CD4-positive, alpha-beta T cell (primary cell): ENCODE data around the gene TPH2. TPM values are rescaled to one million over a fixed set of nuclear protein-coding genes. Genes with fewer than 3 reads are reported as not detected.

Source experiments
- ATAC-seq: fragments of 200-7000 bp; cut with Tn5 transposase; one replicate; pipeline ENCODE4 v1.10.0; 2022; ENCODE audit warnings: mild to moderate bottlenecking; ENCODE audit not compliant: poor library complexity
- CTCF ChIA-PET: fragments of 350-600 bp; sonication (Branson Sonifier 250); formaldehyde crosslinking; loops from one replicate; lab custom pipeline; 2021; ENCODE audit warnings: antibody characterized with exemption, inconsistent platforms; lab: Charles Lee
- POLR2A ChIA-PET: fragments of 350-600 bp; sonication (Branson Sonifier 250); formaldehyde crosslinking; loops from one replicate; lab custom pipeline; 2021; ENCODE audit warnings: antibody characterized with exemption, inconsistent platforms; lab: Charles Lee
- DNase-seq, 14 experiments: peaks; one replicate each; pipeline ENCODE4 v3.0.0-alpha.2; 2013 to 2020; ENCODE audit warnings: mixed read lengths in 2 of 14
- H3K27ac ChIP-seq, 2 donors: one replicate each; pipeline versions ENCODE4 v1.5.1 to v1.7.0; 2013; ENCODE audit warnings: low read length in 2 of 2, low read depth in 1 of 2, mild to moderate bottlenecking in 1 of 2
- H3K27me3 ChIP-seq, 2 experiments: 1 replicate in 1 of 2; 2 replicates in 1 of 2; pipeline versions ENCODE4 v1.6.1 to v1.7.0; 2013; ENCODE audit warnings: low read length in 2 of 2, control low read depth in 1 of 2, mild to moderate bottlenecking in 1 of 2, moderate library complexity in 1 of 2; ENCODE audit not compliant: insufficient read depth in 2 of 2, control insufficient read depth in 1 of 2
- H3K36me3 ChIP-seq: one replicate; pipeline ENCODE4 v1.6.1; 2013; ENCODE audit warnings: low read length, control low read depth; ENCODE audit not compliant: insufficient read depth
- H3K4me1 ChIP-seq: one replicate; pipeline ENCODE4 v1.6.1; 2013; ENCODE audit warnings: low read length, control low read depth; ENCODE audit not compliant: insufficient read depth
- H3K4me3 ChIP-seq: one replicate; pipeline ENCODE4 v1.5.1; 2013; ENCODE audit warnings: mild to moderate bottlenecking, low read length, moderate library complexity
- H3K9me3 ChIP-seq, 2 experiments: 1 replicate in 1 of 2; 2 replicates in 1 of 2; pipeline versions ENCODE4 v1.6.1 to v1.7.0; 2013; ENCODE audit warnings: low read length in 2 of 2, mild to moderate bottlenecking in 2 of 2, control low read depth in 1 of 2, moderate library complexity in 1 of 2; ENCODE audit not compliant: control insufficient read depth in 1 of 2, insufficient read depth in 1 of 2
- H3K27ac Mint-ChIP-seq: one replicate; pipeline ENCODE4 v1.8.0; 2020; ENCODE audit warnings: mixed read lengths
- H3K27me3 Mint-ChIP-seq: one replicate; pipeline ENCODE4 v1.8.0; 2021; ENCODE audit warnings: mixed read lengths
- H3K36me3 Mint-ChIP-seq: one replicate; pipeline ENCODE4 v1.8.0; 2021; ENCODE audit warnings: low read depth, mixed read lengths
- H3K4me1 Mint-ChIP-seq: one replicate; pipeline ENCODE4 v1.8.0; 2021; ENCODE audit warnings: low read depth, mixed read lengths
- H3K4me3 Mint-ChIP-seq: one replicate; pipeline ENCODE4 v1.8.0; 2020; ENCODE audit warnings: mild to moderate bottlenecking, mixed read lengths
- H3K9me3 Mint-ChIP-seq: one replicate; pipeline ENCODE4 v1.8.0; 2020; ENCODE audit warnings: mixed read lengths
- CTCF ChIP-seq: fragments of 200-600 bp; IDR thresholded peaks from one replicate; pipeline ENCODE4 v1.8.0; 2022; ENCODE audit warnings: antibody characterized with exemption, mild to moderate bottlenecking
- intact Hi-C, 2 experiments: fragments of 100-400 bp; cut with DNase I in 1 of 2; cut with micrococcal nuclease in 1 of 2; formaldehyde crosslinking; loops; one replicate each; pipeline versions ENCODE4 v1.15.1 to v1.9.0; 2023 to 2025; cut with DNase I, micrococcal nuclease
- total RNA-seq, 174 experiments: library from RNA in 2 of 174; stranded (reverse) in 2 of 174; gene quantifications; one replicate each; pipeline ENCODE4 v1.2.3 and lab custom pipeline; 2021 to 2026

Gene TPH2
- total RNA-seq, 2 experiments from 2014 or later = not detected

GRCh38 chr12:72074065-72074464 lies 135.4 kb downstream of the TPH2 start:
- no peak overlapping the region for H3K4me3 ChIP-seq
- H3K27ac ChIP-seq = no peak overlapping the region
- peaks cover 0 to 8% of the 10 kb centered on the region in 2 experiments for H3K9me3 ChIP-seq
- no peak for DNase-seq
- H3K4me1 Mint-ChIP-seq = no peaks in the 10 kb centered on the region
- no peak overlapping the region for H3K27ac Mint-ChIP-seq
- ChIA-PET CTCF (no interaction called here), POLR2A (no interaction called here)
- no peaks in the 10 kb centered on the region for H3K36me3 Mint-ChIP-seq
- peaks cover 11% of the 10 kb centered on the region for H3K9me3 Mint-ChIP-seq
- H3K27me3 Mint-ChIP-seq = peaks cover 5% of the 10 kb centered on the region
- no peaks in the 10 kb centered on the region for H3K27me3 ChIP-seq
- H3K4me3 Mint-ChIP-seq = no peak overlapping the region
- intact Hi-C loops = no loop called here
- ATAC-seq = no peak
- H3K36me3 ChIP-seq = no peaks in the 10 kb centered on the region
- H3K4me1 ChIP-seq = no peaks in the 10 kb centered on the region
- TF ChIP-seq CTCF = no peak

DNA sequence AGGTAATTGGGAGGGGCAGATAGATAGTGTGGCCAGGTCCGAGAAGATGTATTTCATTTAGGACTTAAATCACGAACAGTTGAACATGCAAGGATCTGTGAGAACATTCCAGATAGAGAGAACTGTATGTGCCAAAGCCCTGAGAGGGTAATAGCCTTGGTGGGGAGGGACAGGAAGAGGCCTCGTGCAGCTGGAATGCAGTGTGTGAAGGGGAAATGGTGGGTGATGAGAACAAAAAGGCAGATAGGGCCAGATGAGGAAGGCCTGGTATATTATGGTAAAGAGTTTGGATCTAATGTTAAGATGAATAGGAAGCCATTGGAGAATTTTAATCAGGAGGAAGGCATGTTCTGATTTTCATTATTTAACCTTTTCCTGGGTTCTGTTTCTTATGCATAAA lies 136.3 kb downstream of the TPH2 start:
- Histone ChIP-seq H3K4me3 (no peak overlapping the region), H3K36me3 (no peaks in the 10 kb centered on the region), H3K27ac (no peak overlapping the region), H3K4me1 (no peaks in the 10 kb centered on the region), H3K27me3 (no peaks in the 10 kb centered on the region), H3K9me3 (peaks cover 0 to 8% of the 10 kb centered on the region in 2 experiments)
- POLR2A ChIA-PET = no interaction called here
- H3K36me3 Mint-ChIP-seq = no peaks in the 10 kb centered on the region
- DNase-seq (no peak), ATAC-seq (no peak)
- H3K4me3 Mint-ChIP-seq = no peak overlapping the region
- CTCF ChIA-PET = no interaction called here
- no peak for TF ChIP-seq CTCF
- no peak overlapping the region for H3K27ac Mint-ChIP-seq
- peaks cover 5% of the 10 kb centered on the region for H3K27me3 Mint-ChIP-seq
- no peaks in the 10 kb centered on the region for H3K4me1 Mint-ChIP-seq
- H3K9me3 Mint-ChIP-seq = peaks cover 10% of the 10 kb centered on the region
- intact Hi-C loops = no loop called here

- intact Hi-C loops = no loop called here
- H3K36me3 Mint-ChIP-seq = no peaks in the 10 kb centered on the region
- H3K27ac Mint-ChIP-seq = no peak overlapping the region
These were observed 136.8 kb downstream of the TPH2 start for GRCh38 chr12:72075401-72075800.

More at GRCh38 chr12:72075401-72075800, 136.8 kb downstream of the TPH2 start:
- ATAC-seq (no peak), DNase-seq (no peak)
- H3K4me3 ChIP-seq = no peak overlapping the region
- H3K9me3 ChIP-seq = peaks cover 0 to 8% of the 10 kb centered on the region in 2 experiments
- H3K27me3 ChIP-seq = no peaks in the 10 kb centered on the region
- Mint-ChIP-seq H3K4me3 (no peak overlapping the region), H3K4me1 (no peaks in the 10 kb centered on the region), H3K27me3 (peaks cover 5% of the 10 kb centered on the region), H3K9me3 (peaks cover 10% of the 10 kb centered on the region)
- H3K27ac ChIP-seq = no peak overlapping the region
- no peaks in the 10 kb centered on the region for H3K4me1 ChIP-seq
- TF ChIP-seq CTCF = no peak
- ChIA-PET POLR2A (no interaction called here), CTCF (no interaction called here)
- H3K36me3 ChIP-seq = no peaks in the 10 kb centered on the region
